Karpas-422 (cell line): ENCODE data around the gene CTAG1B. TPM values are rescaled to one million over a fixed set of nuclear protein-coding genes. Genes with fewer than 3 reads are reported as not detected.
"Not testable (repeated sequence)": the region's sequence is repeated elsewhere in the genome, so short reads cannot be mapped to it uniquely, and the experiment has no call there.

ENCODE experiments used
- DNase-seq: peaks from one replicate; pipeline ENCODE4 v3.0.0-alpha.2; 2015
- H2AFZ ChIP-seq: fragments of 200-600 bp; sonication (generic); 2 replicates; pipeline ENCODE4 v1.6.1; 2014; ENCODE audit warnings: antibody characterized with exemption, low read length, mixed read lengths
- H3K27ac ChIP-seq: fragments of 200-600 bp; sonication (generic); 2 replicates; pipeline ENCODE4 v1.5.1; 2014; ENCODE audit warnings: mild to moderate bottlenecking, low read length, moderate library complexity
- H3K27me3 ChIP-seq: fragments of 200-600 bp; sonication (generic); 2 replicates; pipeline ENCODE4 v1.6.1; 2014; ENCODE audit warnings: low read length, mixed read lengths
- H3K36me3 ChIP-seq: fragments of 200-600 bp; sonication (generic); 2 replicates; pipeline ENCODE4 v1.6.1; 2014; ENCODE audit warnings: low read length, mixed read lengths; ENCODE audit not compliant: insufficient read depth
- H3K4me1 ChIP-seq: fragments of 200-600 bp; sonication (generic); 2 replicates; pipeline ENCODE4 v1.6.1; 2014; ENCODE audit warnings: mild to moderate bottlenecking, low read length, mixed read lengths
- H3K4me2 ChIP-seq: fragments of 200-600 bp; sonication (generic); 2 replicates; pipeline ENCODE4 v1.6.1; 2014; ENCODE audit warnings: low read length, low read depth, mild to moderate bottlenecking; ENCODE audit not compliant: poor library complexity, severe bottlenecking
- H3K4me3 ChIP-seq: fragments of 200-600 bp; sonication (generic); 2 replicates; pipeline ENCODE4 v1.5.1; 2014; ENCODE audit warnings: mild to moderate bottlenecking, antibody characterized with exemption, low read length, mixed read lengths
- H3K79me2 ChIP-seq: fragments of 200-600 bp; sonication (generic); 2 replicates; pipeline ENCODE4 v1.6.1; 2014; ENCODE audit warnings: mild to moderate bottlenecking, low read length, mixed read lengths
- H3K9ac ChIP-seq: fragments of 200-600 bp; sonication (generic); 2 replicates; pipeline ENCODE4 v1.6.0; 2014; ENCODE audit warnings: low read length
- H3K9me2 ChIP-seq: fragments of 200-600 bp; sonication (generic), shearing (Covaris generic); replicated peaks from 2 replicates; pipeline ENCODE4 v1.6.0; 2014; ENCODE audit warnings: mild to moderate bottlenecking, low read length, moderate library complexity; ENCODE audit not compliant: insufficient read depth
- H3K9me3 ChIP-seq: fragments of 300-700, 200-600 bp; sonication (generic); 2 replicates; pipeline ENCODE4 v1.6.1; 2014; ENCODE audit warnings: low read length, mixed read lengths
- H4K20me1 ChIP-seq: fragments of 200-600 bp; sonication (generic); 2 replicates; pipeline ENCODE4 v1.6.1; 2014; ENCODE audit warnings: mild to moderate bottlenecking, antibody characterized with exemption, low read length, low read depth; ENCODE audit not compliant: insufficient read depth
- total RNA-seq: library from RNA; depleted of rRNA; stranded (reverse); fragments of >200 nt; shearing (Covaris generic); gene quantifications from 2 replicates; pipeline ENCODE4 v1.2.3, GENCODE V29; 2014; ENCODE audit warnings: low replicate concordance

Gene CTAG1B
- total RNA-seq, 1 experiment from 2014 or later, result not detected

- Histone ChIP-seq H3K79me2 (no peaks in the 10 kb centered on the region), H3K4me2 (no peak overlapping the region), H3K4me3 (no peak overlapping the region), H3K9me2 (no peaks in the 10 kb centered on the region), H3K9me3 (no peaks in the 10 kb centered on the region), H2AFZ (no peak overlapping the region), H4K20me1 (no peaks in the 10 kb centered on the region), H3K4me1 (no peaks in the 10 kb centered on the region), H3K9ac (no peak overlapping the region), H3K27me3 (no peaks in the 10 kb centered on the region), H3K27ac (no peak overlapping the region), H3K36me3 (no peaks in the 10 kb centered on the region)
- peak; percentile 22 for DNase-seq
Observed at GRCh38 chrX:154592505-154592904, 26.6 kb downstream of the CTAG1B start.

DNA sequence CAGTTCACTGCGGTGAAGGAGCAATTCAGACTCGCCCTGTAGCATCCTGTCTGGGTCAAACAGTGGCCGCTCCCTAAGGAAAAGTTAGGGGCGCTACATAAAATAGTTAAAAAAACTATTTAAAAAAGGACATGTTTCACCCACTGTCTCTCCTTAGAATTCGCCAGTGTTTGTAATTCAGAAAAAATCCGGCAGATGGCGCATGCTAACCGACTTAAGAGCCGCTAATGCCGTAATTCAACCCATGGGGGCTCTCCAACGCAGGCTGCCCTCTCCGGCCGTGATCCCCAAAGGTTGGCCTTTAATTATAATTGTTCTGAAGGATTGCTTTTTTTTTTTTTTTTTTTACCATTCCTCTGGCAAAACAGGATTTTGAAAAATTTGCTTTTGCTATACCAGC is 28.7 kb downstream of the CTAG1B start:
- not testable (repeated sequence) for H3K4me2 ChIP-seq, H3K9ac ChIP-seq, H4K20me1 ChIP-seq, H3K9me2 ChIP-seq, H2AFZ ChIP-seq, DNase-seq, H3K27me3 ChIP-seq, H3K4me1 ChIP-seq, H3K4me3 ChIP-seq, H3K79me2 ChIP-seq, H3K9me3 ChIP-seq, H3K36me3 ChIP-seq, H3K27ac ChIP-seq

DNA sequence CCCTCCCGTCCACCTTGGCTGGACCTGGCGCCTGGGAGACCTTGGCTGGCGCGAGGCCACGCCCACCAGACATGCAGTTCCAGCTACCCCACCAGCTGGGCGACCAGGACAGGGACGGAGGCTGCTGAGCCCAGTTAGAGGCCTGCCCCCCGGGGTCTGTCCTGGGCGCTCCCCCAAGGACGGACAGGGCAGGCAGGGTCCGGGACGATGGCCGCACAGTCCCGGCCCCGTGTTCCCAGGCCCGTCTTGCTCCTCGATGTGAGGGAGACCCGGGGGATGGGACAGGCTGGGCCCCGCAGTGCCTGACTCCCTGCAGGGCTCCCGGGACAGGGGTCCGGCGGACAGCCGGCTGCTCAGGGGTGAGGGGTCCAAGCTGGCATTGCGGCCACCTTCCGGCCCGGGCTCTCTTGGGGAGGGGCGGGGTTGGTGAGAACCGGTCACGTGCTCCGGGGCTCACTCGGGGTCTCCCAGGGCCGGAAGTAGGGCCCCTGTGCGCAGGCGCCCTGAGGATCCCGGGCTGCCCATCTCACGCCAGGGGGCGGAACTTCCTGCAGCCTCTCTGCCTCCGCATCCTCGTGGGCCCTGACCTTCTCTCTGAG is 34.4 kb downstream of the CTAG1B start, which contains the start of gene CTAG1A:
CTAG1A (plus strand) TSS at position 549 of the 599 bp plus-strand sequence. CDS start 74 bp downstream, outside the sequence.
- not testable (repeated sequence) for H3K27ac ChIP-seq, H3K4me3 ChIP-seq, H3K79me2 ChIP-seq, H3K4me2 ChIP-seq, H3K27me3 ChIP-seq, H2AFZ ChIP-seq, H3K9me3 ChIP-seq, DNase-seq, H4K20me1 ChIP-seq, H3K4me1 ChIP-seq, H3K9ac ChIP-seq, H3K9me2 ChIP-seq, H3K36me3 ChIP-seq

DNA sequence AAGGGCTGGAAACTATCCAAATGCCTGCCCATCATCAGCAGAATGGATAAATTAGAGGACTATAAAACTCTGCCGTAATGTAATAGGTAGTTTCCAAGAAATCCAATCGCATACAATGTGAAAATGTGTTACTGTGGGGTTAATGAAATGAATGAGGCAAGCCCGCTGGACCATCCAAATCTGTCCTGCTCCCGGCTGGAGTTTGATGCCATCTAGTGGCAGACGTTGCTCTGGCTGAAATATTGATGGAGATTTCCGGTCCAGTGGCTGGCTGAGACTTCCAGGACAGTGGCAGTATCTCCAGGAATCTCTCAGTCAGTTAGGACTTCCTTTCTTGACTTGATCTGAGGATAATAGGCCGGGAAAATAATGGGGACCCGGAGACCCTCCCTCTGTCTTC is 36.1 kb downstream of the CTAG1B start:
- not testable (repeated sequence) for H3K9ac ChIP-seq, H3K4me2 ChIP-seq, H4K20me1 ChIP-seq, H3K4me3 ChIP-seq, DNase-seq, H3K79me2 ChIP-seq, H3K27ac ChIP-seq, H3K36me3 ChIP-seq, H3K4me1 ChIP-seq, H3K27me3 ChIP-seq, H2AFZ ChIP-seq, H3K9me3 ChIP-seq, H3K9me2 ChIP-seq

GRCh38 chrX:154575076-154575475 is 44.0 kb downstream of the CTAG1B start:
- H2AFZ ChIP-seq, H3K79me2 ChIP-seq, H3K27me3 ChIP-seq, H3K9ac ChIP-seq, H3K4me2 ChIP-seq, H3K9me2 ChIP-seq, DNase-seq, H3K4me3 ChIP-seq, H3K36me3 ChIP-seq, H3K27ac ChIP-seq, H3K4me1 ChIP-seq, H4K20me1 ChIP-seq, H3K9me3 ChIP-seq: not testable (repeated sequence)

- not testable (repeated sequence) for H3K9ac ChIP-seq, H3K36me3 ChIP-seq, H3K79me2 ChIP-seq, H3K27ac ChIP-seq, H3K4me1 ChIP-seq, H4K20me1 ChIP-seq, H3K9me3 ChIP-seq, DNase-seq, H3K4me3 ChIP-seq, H3K4me2 ChIP-seq, H3K9me2 ChIP-seq, H2AFZ ChIP-seq, H3K27me3 ChIP-seq
Observed at GRCh38 chrX:154573061-154573460, 46.0 kb downstream of the CTAG1B start.

DNA sequence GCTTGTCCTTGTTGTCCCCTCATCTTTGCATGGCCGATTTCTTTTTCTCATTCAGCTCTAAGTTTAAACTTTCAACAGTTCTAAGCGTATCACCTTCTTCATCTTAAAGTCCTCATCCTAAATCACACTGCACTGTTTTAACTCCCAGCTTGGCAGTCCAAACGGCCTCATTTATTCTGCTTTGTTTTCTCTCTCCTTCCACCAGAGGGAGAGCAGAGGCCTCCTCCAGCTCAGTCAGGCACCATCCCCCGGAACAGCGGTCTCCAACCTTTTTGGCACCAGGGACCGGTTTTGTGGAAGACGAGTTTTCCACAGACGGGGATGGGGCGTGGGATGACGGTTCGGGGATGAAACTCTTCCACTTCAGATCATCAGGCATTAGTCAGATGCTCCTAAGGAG is 48.7 kb downstream of the CTAG1B start:
- H3K4me2 ChIP-seq, H3K9me2 ChIP-seq: not testable (repeated sequence)

More for the DNA sequence above, 48.7 kb downstream of the CTAG1B start:
- not testable (repeated sequence) for H3K79me2 ChIP-seq, H3K27me3 ChIP-seq, H3K9ac ChIP-seq, H3K36me3 ChIP-seq, H4K20me1 ChIP-seq, H3K4me3 ChIP-seq, H3K9me3 ChIP-seq, H2AFZ ChIP-seq, DNase-seq, H3K27ac ChIP-seq, H3K4me1 ChIP-seq
